Measurements from ENCODE around the gene PYCR2.
A peak's percentile ranks its signal among the peaks of the same experiment; 100 is the strongest.

The PYCR2 gene

DNA sequence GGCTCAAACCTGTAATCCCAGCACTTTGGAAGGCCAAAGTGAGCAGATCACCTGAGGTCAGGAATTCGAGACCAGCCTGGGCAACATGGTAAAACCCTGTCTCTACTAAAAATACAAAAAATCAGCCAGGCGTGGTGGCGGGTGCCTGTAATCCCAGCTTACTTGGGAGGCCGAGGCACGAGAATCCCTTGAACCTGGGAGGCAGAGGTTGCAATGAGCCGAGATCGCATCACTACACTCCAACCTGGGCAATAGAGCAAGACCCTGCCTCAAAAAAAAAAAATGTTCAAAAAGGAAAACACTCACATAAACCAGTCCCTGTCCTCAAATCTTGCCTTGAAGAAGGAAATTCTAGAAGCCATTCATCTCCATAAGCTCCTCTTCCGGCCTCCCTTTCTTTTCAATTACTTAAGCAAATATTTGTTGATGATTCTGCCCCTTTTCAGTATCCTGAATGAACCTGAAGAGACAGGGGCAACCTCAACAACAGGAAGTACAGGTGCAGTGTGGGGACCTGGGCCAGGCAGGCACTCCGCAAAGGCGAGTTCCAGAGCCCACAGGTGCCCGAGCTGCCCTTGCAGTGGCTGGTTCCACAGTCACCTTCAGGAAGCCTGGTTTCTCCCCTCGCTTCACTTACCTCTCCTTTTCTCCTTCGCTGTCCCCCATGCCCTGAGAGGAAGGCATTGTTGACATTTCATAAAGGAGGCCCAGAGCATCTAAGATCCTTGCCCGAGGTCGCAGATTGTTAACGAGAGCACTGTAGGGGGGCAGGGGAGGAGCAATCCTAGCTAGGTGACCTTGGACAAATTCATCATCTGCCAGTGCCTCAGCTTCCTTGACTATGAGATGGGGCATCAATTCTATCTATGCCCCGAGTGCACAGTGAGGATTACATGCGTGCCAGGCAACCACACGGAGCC lies 26.2 kb downstream of the PYCR2 start:
- Histone ChIP-seq H3K4me2 (ENCODE audit: low read depth, low read length, poor library complexity, severe bottlenecking) (peak overlapping the region; percentile 47), H3K36me3 (ENCODE audit: low read length) (no peaks in the 10 kb centered on the region), H3K27ac (ENCODE audit: low read depth, low read length) (peak overlapping the region; percentile 71), H2AFZ (ENCODE audit: low read depth, low read length, severe bottlenecking) (peak overlapping the region; percentile 62), H3K79me2 (ENCODE audit: insufficient read depth, low read length) (no peaks in the 10 kb centered on the region), H3K4me3 (ENCODE audit: insufficient read depth, low read length, poor library complexity, severe bottlenecking) (no peak overlapping the region), H3K9ac (ENCODE audit: low read length) (peak overlapping the region; percentile 15; the same call in 1 of the 2 replicates), H4K20me1 (ENCODE audit: low read depth, low read length) (no peaks in the 10 kb centered on the region), H3K9me2 (replicated peaks; ENCODE audit: insufficient read depth, low read length) (no peaks in the 10 kb centered on the region), H3K27me3 (ENCODE audit: low read length) (no peaks in the 10 kb centered on the region), H3K9me3 (ENCODE audit: insufficient read depth, low read length) (no peaks in the 10 kb centered on the region), H3F3A (ENCODE audit: insufficient read depth) (peaks cover 13% of the 10 kb centered on the region; the same call in 1 of the 2 replicates)
- no peak for TF ChIP-seq EZH2phosphoT487 (conservative IDR thresholded peaks at IDR 0.05; ENCODE audit: low read length)
- TF ChIP-seq CTCF (IDR thresholded peaks at IDR 0.05; ENCODE audit: insufficient read depth, low read length, poor library complexity, severe bottlenecking): no peak

DNA sequence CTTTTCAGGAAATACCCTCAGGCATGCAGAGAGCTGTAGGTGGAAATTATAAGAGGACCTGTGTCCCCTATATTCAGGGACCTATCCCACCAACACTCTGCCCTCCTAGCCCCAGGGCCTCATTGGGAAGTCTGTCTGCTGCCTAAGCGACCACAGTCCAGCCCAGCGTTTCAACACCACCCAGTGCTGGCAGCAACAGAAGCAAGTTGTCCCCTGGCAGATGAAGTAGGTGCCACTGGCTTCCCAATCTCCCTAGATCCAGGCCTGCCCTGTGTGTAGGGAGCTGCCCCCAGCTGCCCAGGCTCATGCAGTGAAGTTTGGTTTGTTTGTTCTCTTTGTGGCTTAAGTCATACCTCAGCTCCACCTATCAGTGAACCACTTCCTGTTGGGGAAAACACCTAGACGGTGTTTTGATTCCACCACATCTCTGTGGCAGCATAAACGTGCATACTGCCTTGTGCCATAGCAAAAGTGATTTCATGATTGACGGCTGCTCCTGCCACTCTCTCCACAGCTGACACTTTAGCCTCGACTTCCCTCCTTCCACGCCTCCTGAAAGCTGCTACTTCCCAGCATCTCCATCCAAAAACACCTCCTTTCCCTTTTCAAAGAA lies 27.0 kb downstream of the PYCR2 start:
- H4K20me1 ChIP-seq (ENCODE audit: low read depth, low read length): no peaks in the 10 kb centered on the region
- no peaks in the 10 kb centered on the region for H3K9me2 ChIP-seq (replicated peaks; ENCODE audit: insufficient read depth, low read length)
- H3K27ac ChIP-seq (ENCODE audit: low read depth, low read length): peak overlapping the region; percentile 71
- H3K9ac ChIP-seq (ENCODE audit: low read length): peak overlapping the region; percentile 18; the same call in 1 of the 2 replicates
- no peaks in the 10 kb centered on the region for H3K36me3 ChIP-seq (ENCODE audit: low read length)
- peak overlapping the region; percentile 47 for H3K4me2 ChIP-seq (ENCODE audit: low read depth, low read length, poor library complexity, severe bottlenecking)
- no peak overlapping the region for H3K4me3 ChIP-seq (ENCODE audit: insufficient read depth, low read length, poor library complexity, severe bottlenecking)
- no peaks in the 10 kb centered on the region for H3K27me3 ChIP-seq (ENCODE audit: low read length)
- H3K79me2 ChIP-seq (ENCODE audit: insufficient read depth, low read length): no peaks in the 10 kb centered on the region
- H3K9me3 ChIP-seq (ENCODE audit: insufficient read depth, low read length): no peaks in the 10 kb centered on the region
- H3F3A ChIP-seq (ENCODE audit: insufficient read depth): peaks cover 13% of the 10 kb centered on the region; the same call in 1 of the 2 replicates
- H2AFZ ChIP-seq (ENCODE audit: low read depth, low read length, severe bottlenecking): peak overlapping the region; percentile 62
- no peak for TF ChIP-seq EZH2phosphoT487 (conservative IDR thresholded peaks at IDR 0.05; ENCODE audit: low read length)
- no peak for TF ChIP-seq CTCF (IDR thresholded peaks at IDR 0.05; ENCODE audit: insufficient read depth, low read length, poor library complexity, severe bottlenecking)

DNA sequence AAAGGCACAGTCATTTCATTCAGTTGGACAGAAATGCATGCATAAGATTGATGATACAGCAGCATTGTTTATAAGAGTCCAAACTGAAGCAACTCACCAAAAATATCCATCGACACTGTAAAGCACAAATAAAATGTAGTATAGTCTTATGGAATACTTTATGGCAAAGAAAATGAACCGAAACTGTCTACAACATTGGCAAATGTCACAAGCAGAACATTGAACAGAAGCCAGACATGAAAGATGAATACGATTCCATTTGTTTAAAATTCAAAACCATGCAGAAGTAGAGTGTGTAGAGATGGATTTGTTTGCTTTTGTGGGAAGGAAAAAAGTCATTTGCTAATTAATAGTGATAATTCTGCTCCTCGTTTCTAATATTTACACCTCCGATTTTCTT lies 27.6 kb downstream of the PYCR2 start:
- 0 out of 2 replicates have a peak overlapping the region, but pooled peaks have one; percentile 18 for H3K9ac ChIP-seq (ENCODE audit: low read length)
- TF ChIP-seq CTCF (IDR thresholded peaks at IDR 0.05; ENCODE audit: insufficient read depth, low read length, poor library complexity, severe bottlenecking) (no peak), EZH2phosphoT487 (conservative IDR thresholded peaks at IDR 0.05; ENCODE audit: low read length) (no peak)
- no peaks in the 10 kb centered on the region for H4K20me1 ChIP-seq (ENCODE audit: low read depth, low read length)
- peak overlapping the region; percentile 47 for H3K4me2 ChIP-seq (ENCODE audit: low read depth, low read length, poor library complexity, severe bottlenecking)
- H3K9me3 ChIP-seq (ENCODE audit: insufficient read depth, low read length): no peaks in the 10 kb centered on the region
- no peaks in the 10 kb centered on the region for H3K79me2 ChIP-seq (ENCODE audit: insufficient read depth, low read length)
- peak overlapping the region; percentile 15 for H2AFZ ChIP-seq (ENCODE audit: low read depth, low read length, severe bottlenecking)
- no peaks in the 10 kb centered on the region for H3K36me3 ChIP-seq (ENCODE audit: low read length)
- no peaks in the 10 kb centered on the region for H3K9me2 ChIP-seq (replicated peaks; ENCODE audit: insufficient read depth, low read length)
- peak overlapping the region; percentile 71 for H3K27ac ChIP-seq (ENCODE audit: low read depth, low read length)
- H3K27me3 ChIP-seq (ENCODE audit: low read length): no peaks in the 10 kb centered on the region
- H3F3A ChIP-seq (ENCODE audit: insufficient read depth): peaks cover 13% of the 10 kb centered on the region; the same call in 1 of the 2 replicates
- no peak overlapping the region for H3K4me3 ChIP-seq (ENCODE audit: insufficient read depth, low read length, poor library complexity, severe bottlenecking)

Data from SU-DHL-6 (cell line).